Measurements from ENCODE around the gene SHMT1.
"Not testable (repeated sequence)": the region's sequence is repeated elsewhere in the genome, so short reads cannot be mapped to it uniquely, and the experiment has no call there.

SHMT1 gene

DNA sequence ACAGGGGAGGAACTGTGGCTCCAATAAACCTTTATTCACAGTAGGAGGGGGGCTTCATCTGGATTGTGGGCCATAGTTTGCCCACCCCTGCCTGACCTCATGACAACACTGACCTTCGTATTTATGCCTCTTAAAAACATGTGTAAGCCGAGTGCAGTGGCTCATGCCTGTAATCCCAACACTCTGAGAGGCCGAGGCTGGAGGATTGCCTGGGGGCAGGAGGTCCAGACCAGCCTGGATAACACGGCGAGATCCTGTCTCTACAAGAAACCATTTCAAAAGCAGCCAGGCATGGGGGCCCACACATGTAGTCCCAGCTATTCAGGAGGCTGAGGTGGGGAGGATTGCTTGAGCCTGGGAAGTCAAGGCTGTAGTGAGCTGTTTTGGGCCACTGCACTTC, 24.2 kb upstream of the SHMT1 start:
- H3K36me3 ChIP-seq (ENCODE audit: insufficient read depth, low read length); H3K4me1 ChIP-seq (ENCODE audit: control insufficient read depth, insufficient read depth, low read length); H3K9ac ChIP-seq (ENCODE audit: low read depth, low read length); H3K4me2 ChIP-seq (ENCODE audit: low read length); H3K4me3 ChIP-seq (ENCODE audit: low read length); H3K9me3 ChIP-seq (replicated peaks; ENCODE audit: low read length): not testable (repeated sequence)
- H3K27me3 ChIP-seq (ENCODE audit: control insufficient read depth, insufficient read depth, low read length) = peaks cover 14% of the 10 kb centered on the region

DNA sequence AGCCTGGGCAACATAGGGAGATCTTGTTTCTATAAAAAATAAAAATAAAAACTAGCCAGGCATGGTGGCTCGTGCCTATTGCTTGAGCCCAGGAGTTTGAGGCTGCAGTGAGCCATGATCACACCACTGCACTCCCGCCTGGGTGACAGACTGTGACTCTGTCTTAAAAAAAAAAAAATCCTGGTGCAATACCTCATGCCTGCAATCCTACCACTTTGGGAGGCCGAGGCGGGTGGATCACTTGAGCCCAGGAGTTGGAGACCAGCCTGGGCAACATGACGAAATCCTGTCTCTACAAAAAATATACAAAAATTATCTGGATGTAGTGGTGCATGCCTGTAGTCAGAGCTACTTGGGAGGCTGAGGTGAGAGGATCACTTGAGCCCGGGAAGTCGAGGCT, 20.9 kb upstream of the SHMT1 start:
- H3K36me3 ChIP-seq (ENCODE audit: insufficient read depth, low read length); H3K4me1 ChIP-seq (ENCODE audit: control insufficient read depth, insufficient read depth, low read length); H3K9me3 ChIP-seq (replicated peaks; ENCODE audit: low read length); H3K4me2 ChIP-seq (ENCODE audit: low read length); H3K4me3 ChIP-seq (ENCODE audit: low read length); H3K9ac ChIP-seq (ENCODE audit: low read depth, low read length): not testable (repeated sequence)
- H3K27me3 ChIP-seq (ENCODE audit: control insufficient read depth, insufficient read depth, low read length) = peaks cover 35% of the 10 kb centered on the region

DNA sequence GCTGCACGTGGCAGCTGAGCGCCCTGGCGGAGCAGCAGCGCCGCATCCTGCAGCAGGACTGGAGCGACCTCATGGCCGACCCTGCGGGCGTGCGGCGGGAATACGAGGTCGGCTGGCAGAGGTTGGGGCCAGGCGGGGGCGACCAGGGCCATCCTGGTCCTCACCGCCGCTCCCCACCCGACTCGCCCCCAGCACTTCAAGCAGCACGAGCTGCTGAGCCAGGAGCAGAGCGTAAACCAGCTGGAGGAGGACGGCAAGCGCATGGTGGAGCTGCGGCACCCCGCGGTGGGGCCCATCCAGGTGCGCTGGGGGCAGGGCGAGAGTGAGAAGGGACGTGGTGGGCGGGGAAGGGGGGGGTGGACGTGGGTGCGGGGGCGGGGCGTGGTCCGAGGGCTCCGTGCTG, 19.7 kb upstream of the SHMT1 start:
- not testable (repeated sequence) for H3K4me2 ChIP-seq (ENCODE audit: low read length); H3K9ac ChIP-seq (ENCODE audit: low read depth, low read length)

DNA sequence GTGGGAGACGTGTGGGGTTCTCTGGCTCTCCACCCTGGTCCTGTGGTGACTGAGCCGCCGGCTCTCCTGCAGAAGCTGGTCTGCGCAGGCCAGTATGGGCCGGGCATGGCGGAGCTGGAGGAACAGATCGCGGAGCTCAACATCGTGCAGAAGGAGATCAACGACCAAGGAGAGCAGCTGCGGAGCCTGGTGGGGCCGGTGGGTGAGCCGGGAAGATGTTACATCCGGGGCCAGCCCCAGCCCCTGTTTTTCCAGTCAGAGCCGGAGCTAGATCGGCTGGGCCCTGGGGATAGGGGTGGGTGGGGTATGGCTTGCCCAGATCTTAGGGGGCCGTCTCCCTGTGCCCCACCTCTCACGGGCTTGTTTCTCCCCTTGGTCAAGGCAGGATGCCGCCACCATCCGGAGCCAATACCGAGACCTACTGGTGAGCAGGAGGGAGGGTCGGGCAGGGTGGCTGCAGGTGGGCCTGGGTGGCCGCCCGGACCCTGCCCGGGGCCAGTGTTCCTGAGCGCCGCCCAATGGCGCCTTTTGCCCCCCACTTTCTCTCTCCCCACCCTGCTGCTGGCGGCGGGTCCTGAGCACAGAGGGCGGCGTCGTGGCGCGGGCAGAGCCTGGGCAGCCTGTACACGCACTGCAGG, 19.2 kb upstream of the SHMT1 start:
- Histone ChIP-seq H3K4me2 (ENCODE audit: low read length) (no peak overlapping the region), H3K27me3 (ENCODE audit: control insufficient read depth, insufficient read depth, low read length) (peaks cover 33% of the 10 kb centered on the region), H3K4me3 (ENCODE audit: low read length) (no peak overlapping the region), H3K4me1 (ENCODE audit: control insufficient read depth, insufficient read depth, low read length) (no peaks in the 10 kb centered on the region), H3K9me3 (replicated peaks; ENCODE audit: low read length) (no peaks in the 10 kb centered on the region), H3K36me3 (ENCODE audit: insufficient read depth, low read length) (no peaks in the 10 kb centered on the region), H3K9ac (ENCODE audit: low read depth, low read length) (no peak overlapping the region)

More for the DNA sequence above, 19.7 kb upstream of the SHMT1 start:
- not testable (repeated sequence) for H3K9me3 ChIP-seq (replicated peaks; ENCODE audit: low read length); H3K4me1 ChIP-seq (ENCODE audit: control insufficient read depth, insufficient read depth, low read length); H3K4me3 ChIP-seq (ENCODE audit: low read length); H3K36me3 ChIP-seq (ENCODE audit: insufficient read depth, low read length)
- H3K27me3 ChIP-seq (ENCODE audit: control insufficient read depth, insufficient read depth, low read length) = peaks cover 33% of the 10 kb centered on the region

DNA sequence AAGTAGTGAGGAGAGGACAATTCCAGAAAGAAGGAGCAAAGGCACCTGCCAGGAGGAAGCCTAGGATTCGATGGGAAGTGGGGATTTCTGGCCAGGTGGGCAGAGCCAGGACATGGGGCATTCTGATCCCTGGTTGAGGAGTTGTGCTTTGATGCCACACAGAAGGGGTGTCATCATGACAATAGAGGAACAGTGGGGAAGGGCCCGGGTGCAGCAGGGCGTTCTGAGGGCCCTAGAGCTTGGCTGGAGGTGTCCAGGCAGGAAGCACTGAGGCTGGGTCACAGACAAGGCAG, 18.5 kb upstream of the SHMT1 start:
- Histone ChIP-seq H3K4me1 (ENCODE audit: control insufficient read depth, insufficient read depth, low read length) (no peaks in the 10 kb centered on the region), H3K27me3 (ENCODE audit: control insufficient read depth, insufficient read depth, low read length) (peaks cover 33% of the 10 kb centered on the region), H3K9me3 (replicated peaks; ENCODE audit: low read length) (no peaks in the 10 kb centered on the region), H3K9ac (ENCODE audit: low read depth, low read length) (no peak overlapping the region), H3K36me3 (ENCODE audit: insufficient read depth, low read length) (no peaks in the 10 kb centered on the region), H3K4me3 (ENCODE audit: low read length) (no peak overlapping the region), H3K4me2 (ENCODE audit: low read length) (no peak overlapping the region)

DNA sequence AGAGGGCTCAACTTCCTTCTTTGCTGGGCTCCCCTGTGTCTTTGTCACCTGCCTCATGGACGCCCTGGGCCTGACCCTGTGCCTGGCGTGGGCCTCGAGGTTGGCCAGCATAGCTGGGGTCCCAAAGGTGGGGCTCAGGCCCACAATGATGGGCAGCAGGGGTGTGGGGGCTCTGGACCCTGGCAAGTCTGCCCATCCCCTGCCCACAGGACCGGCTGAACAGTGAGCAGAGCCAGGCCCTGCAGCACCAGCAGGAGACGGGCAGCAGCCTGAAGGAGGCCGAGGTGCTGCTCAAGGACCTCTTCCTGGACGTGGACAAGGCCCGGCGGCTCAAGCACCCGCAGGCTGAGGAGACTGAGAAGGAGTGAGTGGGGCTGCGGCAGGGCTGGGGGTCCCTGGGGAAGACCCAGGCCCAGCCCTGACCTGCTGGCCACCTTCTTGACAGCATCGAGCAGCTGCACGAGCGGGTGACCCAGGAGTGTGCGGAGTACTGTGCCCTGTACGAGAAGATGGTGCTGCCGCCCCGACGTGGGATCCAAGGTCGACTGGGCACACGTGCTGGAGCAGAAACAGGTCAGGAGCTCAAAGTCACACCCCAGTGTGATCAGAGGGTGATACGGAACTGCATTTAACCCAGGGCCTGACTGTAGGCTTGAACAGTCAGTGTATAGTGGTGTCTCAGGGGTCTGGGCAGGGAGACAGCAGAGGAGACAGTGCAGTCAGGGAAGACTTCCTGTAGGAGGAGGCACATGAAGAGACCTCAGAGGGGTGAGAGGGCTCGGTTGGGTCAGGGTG, 18.0 kb upstream of the SHMT1 start:
- Histone ChIP-seq H3K9ac (ENCODE audit: low read depth, low read length) (no peak overlapping the region), H3K4me3 (ENCODE audit: low read length) (no peak overlapping the region), H3K4me2 (ENCODE audit: low read length) (no peak overlapping the region), H3K36me3 (ENCODE audit: insufficient read depth, low read length) (no peaks in the 10 kb centered on the region), H3K27me3 (ENCODE audit: control insufficient read depth, insufficient read depth, low read length) (peaks cover 33% of the 10 kb centered on the region), H3K9me3 (replicated peaks; ENCODE audit: low read length) (no peaks in the 10 kb centered on the region), H3K4me1 (ENCODE audit: control insufficient read depth, insufficient read depth, low read length) (no peaks in the 10 kb centered on the region)

DNA sequence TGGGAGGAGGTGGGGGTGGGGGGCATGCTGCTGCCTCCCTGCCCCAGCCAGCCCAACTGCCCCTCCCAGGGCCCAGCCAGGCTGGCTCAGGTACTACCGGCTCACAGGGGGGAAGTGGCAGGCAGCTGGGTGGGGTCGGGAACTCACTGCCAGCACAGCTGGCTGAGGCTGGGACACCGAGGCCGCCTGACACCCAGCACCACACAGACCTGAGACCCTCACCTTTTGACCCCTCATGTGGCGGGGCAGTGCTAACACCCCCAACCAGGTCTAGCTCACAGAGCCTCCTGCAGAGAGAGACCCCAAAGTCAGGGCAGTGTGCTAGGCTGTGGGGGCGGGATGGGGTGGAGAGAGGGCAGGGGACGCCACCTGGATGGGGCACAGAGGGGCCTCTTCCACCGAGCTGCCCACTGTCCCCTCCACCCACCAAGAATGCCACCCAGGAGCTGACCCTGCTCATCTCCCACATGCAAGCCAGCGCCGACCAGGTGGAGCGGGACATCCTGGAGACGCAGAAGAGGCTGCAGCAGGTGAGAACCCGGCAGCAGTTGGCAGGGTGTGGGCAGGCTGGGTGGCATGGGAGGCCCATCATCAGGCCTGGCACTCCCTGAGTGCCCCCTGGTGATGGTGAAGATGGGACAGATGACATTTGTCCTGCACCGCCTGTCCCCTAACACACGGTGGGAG, 17.3 kb upstream of the SHMT1 start:
- Histone ChIP-seq H3K4me1 (ENCODE audit: control insufficient read depth, insufficient read depth, low read length) (no peaks in the 10 kb centered on the region), H3K36me3 (ENCODE audit: insufficient read depth, low read length) (no peaks in the 10 kb centered on the region), H3K9ac (ENCODE audit: low read depth, low read length) (no peak overlapping the region), H3K4me3 (ENCODE audit: low read length) (no peak overlapping the region), H3K9me3 (replicated peaks; ENCODE audit: low read length) (no peaks in the 10 kb centered on the region), H3K27me3 (ENCODE audit: control insufficient read depth, insufficient read depth, low read length) (peaks cover 29% of the 10 kb centered on the region), H3K4me2 (ENCODE audit: low read length) (no peak overlapping the region)

DNA sequence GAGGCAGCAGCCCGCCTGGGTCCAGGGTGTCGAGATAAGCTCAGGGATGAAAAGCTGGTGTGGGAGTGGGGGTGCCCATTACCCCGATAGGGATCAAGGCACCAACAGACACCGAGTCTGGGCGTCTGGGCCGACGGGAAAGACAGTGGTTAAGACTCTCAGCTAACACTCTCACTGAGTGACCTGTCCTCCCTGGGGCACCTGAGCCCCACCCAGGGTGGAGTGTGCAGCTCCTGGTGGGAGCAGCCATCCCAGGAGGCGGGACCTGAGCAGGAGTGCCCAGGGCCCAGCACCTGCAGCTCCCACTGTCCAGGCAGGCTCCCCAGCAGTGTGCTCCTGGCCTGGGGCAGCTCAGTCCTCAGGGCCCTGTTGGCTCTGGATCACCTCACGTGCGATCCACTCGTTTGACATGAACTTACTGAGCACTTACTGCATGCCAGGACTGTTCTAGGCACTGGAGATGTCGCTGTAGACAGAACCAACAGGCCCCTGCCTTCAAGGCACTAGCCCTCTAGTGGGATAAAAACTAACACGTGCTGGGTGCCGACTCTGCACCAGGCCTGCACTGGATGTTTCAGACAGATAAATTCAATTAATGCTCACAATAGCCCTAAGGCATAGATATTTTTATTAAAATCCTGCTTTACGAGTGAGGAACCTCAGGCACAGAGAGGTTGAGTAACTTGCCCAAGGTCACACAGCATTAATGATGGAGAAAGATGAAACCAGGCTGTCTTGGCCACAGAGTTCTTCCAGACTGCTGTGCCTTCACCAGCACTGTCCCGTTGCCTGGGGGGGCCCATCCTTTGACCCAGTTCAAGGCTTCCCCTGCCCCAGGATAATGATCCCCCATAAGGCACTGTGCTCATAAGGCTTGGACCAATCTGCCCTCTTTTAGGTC, 16.1 kb upstream of the SHMT1 start:
- Histone ChIP-seq H3K4me2 (ENCODE audit: low read length) (no peak overlapping the region), H3K4me3 (ENCODE audit: low read length) (no peak overlapping the region), H3K36me3 (ENCODE audit: insufficient read depth, low read length) (no peaks in the 10 kb centered on the region), H3K4me1 (ENCODE audit: control insufficient read depth, insufficient read depth, low read length) (no peaks in the 10 kb centered on the region), H3K27me3 (ENCODE audit: control insufficient read depth, insufficient read depth, low read length) (peaks cover 28% of the 10 kb centered on the region), H3K9me3 (replicated peaks; ENCODE audit: low read length) (no peaks in the 10 kb centered on the region), H3K9ac (ENCODE audit: low read depth, low read length) (no peak overlapping the region)

DNA sequence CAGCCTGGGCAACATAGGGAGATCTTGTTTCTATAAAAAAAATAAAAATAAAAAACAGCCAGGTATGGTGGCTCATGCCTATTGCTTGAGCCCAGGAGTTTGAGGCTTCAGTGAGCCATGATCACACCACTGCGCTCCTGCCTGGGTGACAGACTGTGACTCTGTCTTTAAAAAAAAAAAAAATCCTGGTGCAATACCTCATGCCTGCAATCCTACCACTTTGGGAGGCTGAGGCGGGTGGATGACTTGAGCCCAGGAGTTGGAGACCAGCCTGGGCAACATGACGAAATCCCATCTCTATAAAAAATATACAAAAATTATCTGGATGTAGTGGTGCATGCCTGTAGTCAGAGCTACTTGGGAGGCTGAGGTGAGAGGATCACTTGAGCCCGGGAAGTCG, 15.3 kb upstream of the SHMT1 start:
- not testable (repeated sequence) for H3K4me2 ChIP-seq (ENCODE audit: low read length); H3K9me3 ChIP-seq (replicated peaks; ENCODE audit: low read length); H3K4me3 ChIP-seq (ENCODE audit: low read length); H3K36me3 ChIP-seq (ENCODE audit: insufficient read depth, low read length); H3K4me1 ChIP-seq (ENCODE audit: control insufficient read depth, insufficient read depth, low read length); H3K9ac ChIP-seq (ENCODE audit: low read depth, low read length)
- peaks cover 33% of the 10 kb centered on the region for H3K27me3 ChIP-seq (ENCODE audit: control insufficient read depth, insufficient read depth, low read length)

DNA sequence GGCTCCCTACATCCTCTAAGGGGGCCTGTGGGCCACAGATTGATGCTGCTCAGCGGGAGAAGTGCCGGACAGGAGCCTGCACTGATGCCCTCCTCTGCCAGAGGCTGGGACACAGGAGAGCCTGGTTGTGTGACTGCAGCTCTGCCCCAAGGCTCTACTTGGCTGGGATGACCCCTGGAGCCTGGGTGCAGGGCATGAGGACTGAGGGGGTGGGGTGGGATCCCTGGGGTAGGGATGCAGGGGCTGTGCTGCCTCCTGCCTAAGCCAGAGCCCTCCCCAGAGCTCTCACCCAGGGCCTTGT, 14.8 kb upstream of the SHMT1 start:
- H3K27me3 ChIP-seq (ENCODE audit: control insufficient read depth, insufficient read depth, low read length) = peaks cover 33% of the 10 kb centered on the region
- H3K4me3 ChIP-seq (ENCODE audit: low read length) = no peak overlapping the region
- no peaks in the 10 kb centered on the region for H3K9me3 ChIP-seq (replicated peaks; ENCODE audit: low read length)
- H3K36me3 ChIP-seq (ENCODE audit: insufficient read depth, low read length) = no peaks in the 10 kb centered on the region
- no peaks in the 10 kb centered on the region for H3K4me1 ChIP-seq (ENCODE audit: control insufficient read depth, insufficient read depth, low read length)
- H3K4me2 ChIP-seq (ENCODE audit: low read length) = no peak overlapping the region
- no peak overlapping the region for H3K9ac ChIP-seq (ENCODE audit: low read depth, low read length)

DNA sequence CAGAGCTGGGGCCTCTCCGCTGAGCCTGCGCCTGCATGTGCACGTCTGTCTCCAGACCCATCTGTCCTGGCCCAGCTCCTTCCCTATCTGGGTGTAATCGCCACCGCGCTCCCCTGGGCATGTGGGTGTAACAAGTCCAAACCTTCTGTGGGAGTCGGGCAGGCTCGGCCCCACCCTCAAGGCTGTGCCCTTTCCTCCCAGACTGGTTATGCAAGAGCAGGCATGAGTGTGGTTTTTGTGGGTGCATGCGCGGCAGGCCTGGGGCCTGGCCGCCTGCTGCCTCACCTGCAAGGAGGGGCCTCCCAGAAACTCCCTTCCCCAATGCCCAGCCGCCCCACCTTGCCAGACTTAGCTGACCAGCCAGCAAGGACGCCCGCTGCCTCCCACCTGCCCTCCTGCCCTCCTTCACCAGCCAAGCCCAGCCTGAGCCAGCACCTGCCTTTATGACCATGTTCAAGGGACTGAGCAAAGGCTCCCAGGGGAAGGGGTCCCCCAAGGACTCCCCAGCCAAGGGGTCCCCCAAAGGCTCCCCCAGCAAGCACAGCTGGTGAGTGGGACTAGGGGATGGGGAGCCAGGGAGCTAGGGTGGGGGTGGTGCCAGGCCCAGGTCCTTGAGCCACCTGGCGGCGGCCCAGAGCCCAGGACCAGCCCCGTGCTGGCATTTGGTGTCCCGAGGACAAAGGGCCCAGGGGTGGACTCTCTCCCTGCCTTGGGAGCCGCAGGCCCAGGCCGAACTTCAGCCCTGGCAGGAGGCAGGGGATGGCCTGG, 14.3 kb upstream of the SHMT1 start, which contains the start of gene EVPLL:
Gene EVPLL, plus strand, starts transcription at position 342 of the 768 bp plus-strand sequence. CDS start 3,160 bp downstream, outside the sequence.
- Histone ChIP-seq H3K4me3 (ENCODE audit: low read length) (no peak within 1 kb of the TSS), H3K9ac (ENCODE audit: low read depth, low read length) (no peak within 1 kb of the TSS), H3K4me1 (ENCODE audit: control insufficient read depth, insufficient read depth, low read length) (no peaks in the 10 kb centered on the region), H3K27me3 (ENCODE audit: control insufficient read depth, insufficient read depth, low read length) (peaks cover 30% of the 10 kb centered on the region), H3K4me2 (ENCODE audit: low read length) (no peak within 1 kb of the TSS), H3K9me3 (replicated peaks; ENCODE audit: low read length) (no peaks in the 10 kb centered on the region), H3K36me3 (ENCODE audit: insufficient read depth, low read length) (no peaks in the 10 kb centered on the region)
